ENCODE measurements around the gene RGCC.

DNA sequence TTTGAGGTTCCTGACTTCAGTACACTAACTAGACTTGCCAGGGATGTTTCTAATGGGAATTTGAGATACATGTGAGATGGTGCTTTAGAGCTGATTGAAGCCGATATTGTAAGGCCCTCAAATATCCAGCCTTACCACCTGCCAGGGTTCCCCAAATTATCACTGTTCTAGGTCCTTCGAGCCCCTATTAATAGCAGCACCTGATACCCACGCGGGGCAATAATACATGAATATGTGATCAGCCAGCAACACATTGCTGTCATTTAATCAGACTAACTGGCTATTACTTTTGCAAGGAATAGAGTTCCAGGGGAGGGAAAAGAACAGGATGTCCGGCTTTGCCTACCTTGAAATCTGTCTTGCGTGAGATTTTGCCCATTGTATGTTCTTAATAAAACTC, 5.1 kb downstream of the RGCC start:
- TF ChIP-seq, protein P1, sequence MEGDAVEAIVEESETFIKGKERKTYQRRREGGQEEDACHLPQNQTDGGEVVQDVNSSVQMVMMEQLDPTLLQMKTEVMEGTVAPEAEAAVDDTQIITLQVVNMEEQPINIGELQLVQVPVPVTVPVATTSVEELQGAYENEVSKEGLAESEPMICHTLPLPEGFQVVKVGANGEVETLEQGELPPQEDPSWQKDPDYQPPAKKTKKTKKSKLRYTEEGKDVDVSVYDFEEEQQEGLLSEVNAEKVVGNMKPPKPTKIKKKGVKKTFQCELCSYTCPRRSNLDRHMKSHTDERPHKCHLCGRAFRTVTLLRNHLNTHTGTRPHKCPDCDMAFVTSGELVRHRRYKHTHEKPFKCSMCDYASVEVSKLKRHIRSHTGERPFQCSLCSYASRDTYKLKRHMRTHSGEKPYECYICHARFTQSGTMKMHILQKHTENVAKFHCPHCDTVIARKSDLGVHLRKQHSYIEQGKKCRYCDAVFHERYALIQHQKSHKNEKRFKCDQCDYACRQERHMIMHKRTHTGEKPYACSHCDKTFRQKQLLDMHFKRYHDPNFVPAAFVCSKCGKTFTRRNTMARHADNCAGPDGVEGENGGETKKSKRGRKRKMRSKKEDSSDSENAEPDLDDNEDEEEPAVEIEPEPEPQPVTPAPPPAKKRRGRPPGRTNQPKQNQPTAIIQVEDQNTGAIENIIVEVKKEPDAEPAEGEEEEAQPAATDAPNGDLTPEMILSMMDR (IDR thresholded peaks at IDR 0.05), result no peak
- no peak for TF ChIP-seq POLR2A (IDR thresholded peaks at IDR 0.05)
